Neuronal stem cell (in vitro differentiated cells): Measurements from ENCODE around the gene ARHGAP29. TPM values are rescaled to one million over a fixed set of nuclear protein-coding genes. Genes with fewer than 3 reads are reported as not detected.

ENCODE experiments used
- DNase-seq: peaks from one replicate; pipeline ENCODE4 v3.0.0-alpha.2; 2013; ENCODE audit warnings: low spot score
- H2AFZ ChIP-seq: one replicate; pipeline ENCODE4 v1.6.1; 2013; ENCODE audit warnings: mild to moderate bottlenecking, low read length, inconsistent platforms
- H2AK5ac ChIP-seq: 2 replicates; pipeline ENCODE4 v1.6.1; 2013; ENCODE audit warnings: low read depth, mild to moderate bottlenecking, inconsistent platforms, low read length, moderate library complexity, mixed read lengths
- H2BK120ac ChIP-seq: 2 replicates; pipeline ENCODE4 v1.6.1; 2013; ENCODE audit warnings: low read depth, mild to moderate bottlenecking, inconsistent platforms, low read length, moderate library complexity, mixed read lengths
- H2BK12ac ChIP-seq: one replicate; pipeline ENCODE4 v1.6.1; 2013; ENCODE audit warnings: low read length, inconsistent platforms
- H2BK15ac ChIP-seq: 2 replicates; pipeline ENCODE4 v1.6.1; 2013; ENCODE audit warnings: mild to moderate bottlenecking, low read length, inconsistent platforms, mixed read lengths
- H2BK5ac ChIP-seq: one replicate; pipeline ENCODE4 v1.6.1; 2013; ENCODE audit warnings: inconsistent platforms, mild to moderate bottlenecking, low read length, moderate library complexity
- H3K14ac ChIP-seq: one replicate; pipeline ENCODE4 v1.6.1; 2013; ENCODE audit warnings: low read length, inconsistent platforms
- H3K18ac ChIP-seq: 2 replicates; pipeline ENCODE4 v1.6.1; 2013; ENCODE audit warnings: low read length, inconsistent platforms
- H3K23ac ChIP-seq: 2 replicates; pipeline ENCODE4 v1.6.1; 2013; ENCODE audit warnings: low read depth, mild to moderate bottlenecking, mixed read lengths, low read length, inconsistent platforms; ENCODE audit not compliant: poor library complexity
- H3K27ac ChIP-seq: replicated peaks from 3 replicates; pipeline ENCODE4 v1.5.1; 2013; ENCODE audit warnings: low read length, inconsistent platforms
- H3K27me3 ChIP-seq, 3 experiments: 2 replicates each; pipeline ENCODE4 v1.6.1; 2013; ENCODE audit warnings: low read length in 3 of 3, mild to moderate bottlenecking in 2 of 3, inconsistent platforms in 1 of 3, low read depth in 1 of 3, mixed read lengths in 1 of 3, moderate library complexity in 1 of 3; ENCODE audit not compliant: control insufficient read depth in 3 of 3, insufficient read depth in 3 of 3
- H3K36me3 ChIP-seq, 2 donors: replicated peaks in 1 of 2; 2 replicates each; pipeline ENCODE4 v1.6.1; 2013; ENCODE audit warnings: low read length in 2 of 2; ENCODE audit not compliant: control insufficient read depth in 2 of 2, insufficient read depth in 2 of 2
- H3K4ac ChIP-seq: 2 replicates; pipeline ENCODE4 v1.6.1; 2013; ENCODE audit warnings: inconsistent platforms, mild to moderate bottlenecking, low read length, moderate library complexity
- H3K4me1 ChIP-seq, 2 donors: 1 replicate in 1 of 2; 2 replicates in 1 of 2; pipeline ENCODE4 v1.6.1; 2013; ENCODE audit warnings: low read length in 2 of 2, low read depth in 1 of 2; ENCODE audit not compliant: control insufficient read depth in 2 of 2, insufficient read depth in 1 of 2
- H3K4me2 ChIP-seq: one replicate; pipeline ENCODE4 v1.6.1; 2013; ENCODE audit warnings: mild to moderate bottlenecking, low read length, inconsistent platforms; ENCODE audit not compliant: insufficient read depth, poor library complexity, severe bottlenecking
- H3K4me3 ChIP-seq, 2 donors: 2 replicates each; pipeline ENCODE4 v1.5.1; 2013; ENCODE audit warnings: low read length in 2 of 2, mild to moderate bottlenecking in 2 of 2, inconsistent platforms in 1 of 2, moderate library complexity in 1 of 2
- H3K79me1 ChIP-seq: one replicate; pipeline ENCODE4 v1.6.1; 2013; ENCODE audit warnings: low read depth, mild to moderate bottlenecking, inconsistent platforms, low read length, moderate library complexity
- H3K9ac ChIP-seq: one replicate; pipeline ENCODE4 v1.6.1; 2013; ENCODE audit warnings: mild to moderate bottlenecking, low read depth, low read length, inconsistent platforms; ENCODE audit not compliant: poor library complexity
- H3K9me3 ChIP-seq, 2 donors: replicated peaks in 1 of 2; 2 replicates each; pipeline versions ENCODE3 to v1.6.1; 2013; ENCODE audit warnings: low read length in 2 of 2, mild to moderate bottlenecking in 2 of 2, inconsistent platforms in 1 of 2, low read depth in 1 of 2, mixed read lengths in 1 of 2, moderate library complexity in 1 of 2; ENCODE audit not compliant: control insufficient read depth in 2 of 2, insufficient read depth in 1 of 2
- H4K8ac ChIP-seq: one replicate; pipeline ENCODE4 v1.6.1; 2013; ENCODE audit warnings: low read depth, mild to moderate bottlenecking, inconsistent platforms, low read length, moderate library complexity
- H4K91ac ChIP-seq: one replicate; pipeline ENCODE4 v1.6.1; 2013; ENCODE audit warnings: low read length, low read depth, mild to moderate bottlenecking, inconsistent platforms; ENCODE audit not compliant: poor library complexity
- WGBS, 2 donors: extraction: QIAGEN DNeasy Blood & Tissue Kit; methylation state at CpG; one replicate each; pipeline ENCODE4 v1.1.7; 2013; ENCODE audit warnings: missing lambda C conversion rate in 2 of 2, mixed read lengths in 1 of 2; ENCODE audit not compliant: insufficient read length in 2 of 2, insufficient replicate concordance in 1 of 2; ENCODE audit errors: extremely low coverage in 2 of 2; 5-methylcytosine and 5-hydroxymethylcytosine counted together
- polyA plus RNA-seq, 2 experiments: library from polyadenylated mRNA; stranded (reverse); fragments of 200-250 nt; gene quantifications; one replicate each; pipeline ENCODE4 v1.2.3, GENCODE V29; 2013

Gene ARHGAP29, protein sequence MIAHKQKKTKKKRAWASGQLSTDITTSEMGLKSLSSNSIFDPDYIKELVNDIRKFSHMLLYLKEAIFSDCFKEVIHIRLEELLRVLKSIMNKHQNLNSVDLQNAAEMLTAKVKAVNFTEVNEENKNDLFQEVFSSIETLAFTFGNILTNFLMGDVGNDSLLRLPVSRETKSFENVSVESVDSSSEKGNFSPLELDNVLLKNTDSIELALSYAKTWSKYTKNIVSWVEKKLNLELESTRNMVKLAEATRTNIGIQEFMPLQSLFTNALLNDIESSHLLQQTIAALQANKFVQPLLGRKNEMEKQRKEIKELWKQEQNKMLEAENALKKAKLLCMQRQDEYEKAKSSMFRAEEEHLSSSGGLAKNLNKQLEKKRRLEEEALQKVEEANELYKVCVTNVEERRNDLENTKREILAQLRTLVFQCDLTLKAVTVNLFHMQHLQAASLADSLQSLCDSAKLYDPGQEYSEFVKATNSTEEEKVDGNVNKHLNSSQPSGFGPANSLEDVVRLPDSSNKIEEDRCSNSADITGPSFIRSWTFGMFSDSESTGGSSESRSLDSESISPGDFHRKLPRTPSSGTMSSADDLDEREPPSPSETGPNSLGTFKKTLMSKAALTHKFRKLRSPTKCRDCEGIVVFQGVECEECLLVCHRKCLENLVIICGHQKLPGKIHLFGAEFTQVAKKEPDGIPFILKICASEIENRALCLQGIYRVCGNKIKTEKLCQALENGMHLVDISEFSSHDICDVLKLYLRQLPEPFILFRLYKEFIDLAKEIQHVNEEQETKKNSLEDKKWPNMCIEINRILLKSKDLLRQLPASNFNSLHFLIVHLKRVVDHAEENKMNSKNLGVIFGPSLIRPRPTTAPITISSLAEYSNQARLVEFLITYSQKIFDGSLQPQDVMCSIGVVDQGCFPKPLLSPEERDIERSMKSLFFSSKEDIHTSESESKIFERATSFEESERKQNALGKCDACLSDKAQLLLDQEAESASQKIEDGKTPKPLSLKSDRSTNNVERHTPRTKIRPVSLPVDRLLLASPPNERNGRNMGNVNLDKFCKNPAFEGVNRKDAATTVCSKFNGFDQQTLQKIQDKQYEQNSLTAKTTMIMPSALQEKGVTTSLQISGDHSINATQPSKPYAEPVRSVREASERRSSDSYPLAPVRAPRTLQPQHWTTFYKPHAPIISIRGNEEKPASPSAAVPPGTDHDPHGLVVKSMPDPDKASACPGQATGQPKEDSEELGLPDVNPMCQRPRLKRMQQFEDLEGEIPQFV
- polyA plus RNA-seq (2013, experiment 1 of 2), result 21.0 TPM
- 21.2 TPM for polyA plus RNA-seq (2013, experiment 2 of 2)

GRCh38 chr1:94237291-94238226 is at the start of gene ARHGAP29:
Gene ARHGAP29, minus strand, starts transcription at chr1:94237584. Its CDS starts 5,973 bp downstream, at chr1:94231611.
- peaks cover 0 to 20% (median 20%) of the 10 kb centered on the region in 3 experiments for H3K27me3 ChIP-seq
- WGBS, 2 donors, result no CpG with 5 or more reads among the region's 88 CpGs

DNA sequence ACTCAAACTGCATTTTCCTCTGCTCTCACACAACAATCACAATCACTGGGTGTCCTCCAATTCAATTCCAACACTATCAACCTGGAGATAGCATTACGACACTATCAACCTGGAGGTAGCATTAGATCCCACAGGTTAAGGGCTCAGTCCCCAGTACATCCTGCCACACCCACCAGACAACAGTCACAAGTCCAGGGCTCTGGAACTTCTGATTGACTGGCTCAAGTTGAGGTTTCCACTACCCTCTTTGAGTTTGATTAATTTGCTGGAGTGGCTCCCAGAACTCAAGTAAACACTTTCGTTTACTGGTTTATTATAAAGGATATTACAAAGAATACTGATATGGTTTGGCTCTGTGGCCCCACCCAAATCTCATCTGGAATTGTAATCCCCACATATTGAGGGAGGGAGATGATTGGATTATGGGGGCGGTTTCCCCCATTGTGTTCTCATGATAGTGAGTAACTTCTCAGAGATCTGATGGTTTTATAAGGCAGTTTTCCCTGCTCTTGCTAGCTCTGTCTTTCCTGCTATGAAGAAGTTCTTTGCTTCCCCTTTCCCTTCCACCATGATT is 49.6 kb upstream of the ARHGAP29 start:
- no peak for DNase-seq
- Histone ChIP-seq H3K4ac (no peak overlapping the region), H3K14ac (no peak overlapping the region), H3K4me3 (no peak overlapping the region), H2BK12ac (no peak overlapping the region), H3K27ac (no peak overlapping the region), H3K36me3 (no peaks in the 10 kb centered on the region), H3K27me3 (peaks cover 0 to 5% (median 0%) of the 10 kb centered on the region in 3 experiments), H2AFZ (no peak overlapping the region), H4K91ac (no peak overlapping the region), H2BK15ac (no peak overlapping the region), H3K9ac (no peak overlapping the region), H3K9me3 (no peaks in the 10 kb centered on the region), H4K8ac (no peak overlapping the region), H3K79me1 (no peaks in the 10 kb centered on the region), H3K18ac (no peak overlapping the region), H2BK120ac (no peak overlapping the region), H3K23ac (no peak overlapping the region), H2BK5ac (no peak overlapping the region), H3K4me1 (no peaks in the 10 kb centered on the region), H3K4me2 (no peak overlapping the region), H2AK5ac (no peak overlapping the region)
- no CpG with 5 or more reads among the region's 3 CpGs for WGBS, 2 donors

More at GRCh38 chr1:94237291-94238226, at the start of gene ARHGAP29:
- Histone ChIP-seq H3K9me3 (no peaks in the 10 kb centered on the region), H3K4me1 (peaks cover 0 to 11% of the 10 kb centered on the region in 2 donors), H3K4me3 (peak within 1 kb of the TSS; percentile 85 to 94), H3K9ac (peak within 1 kb of the TSS; percentile 95), H2BK15ac (peak within 1 kb of the TSS; percentile 22), H3K18ac (peak within 1 kb of the TSS; percentile 94), H4K8ac (no peak within 1 kb of the TSS), H2BK12ac (peak within 1 kb of the TSS; percentile 11), H2AK5ac (no peak within 1 kb of the TSS), H3K23ac (peak within 1 kb of the TSS; percentile 77), H2BK120ac (no peak within 1 kb of the TSS), H3K4me2 (peak within 1 kb of the TSS; percentile 74), H3K4ac (no peak within 1 kb of the TSS), H2AFZ (peak within 1 kb of the TSS; percentile 99), H3K36me3 (no peaks in the 10 kb centered on the region), H4K91ac (no peak within 1 kb of the TSS), H2BK5ac (peak within 1 kb of the TSS; percentile 25), H3K27ac (no peak within 1 kb of the TSS), H3K14ac (peak within 1 kb of the TSS; percentile 33), H3K79me1 (no peaks in the 10 kb centered on the region)
- DNase-seq, result peak; percentile 84

GRCh38 chr1:94285031-94285654 is 47.8 kb upstream of the ARHGAP29 start:
- Histone ChIP-seq H3K79me1 (no peaks in the 10 kb centered on the region), H2AFZ (no peak overlapping the region), H2AK5ac (no peak overlapping the region), H3K4me3 (no peak overlapping the region), H3K4me1 (no peaks in the 10 kb centered on the region), H3K4ac (no peak overlapping the region), H4K91ac (no peak overlapping the region), H3K36me3 (no peaks in the 10 kb centered on the region), H3K18ac (no peak overlapping the region), H3K14ac (no peak overlapping the region), H2BK12ac (no peak overlapping the region), H2BK5ac (no peak overlapping the region), H4K8ac (no peak overlapping the region), H3K23ac (no peak overlapping the region), H2BK15ac (no peak overlapping the region), H3K27ac (no peak overlapping the region), H3K4me2 (no peak overlapping the region), H3K9me3 (no peaks in the 10 kb centered on the region), H3K27me3 (peaks cover 0 to 5% (median 0%) of the 10 kb centered on the region in 3 experiments), H2BK120ac (no peak overlapping the region), H3K9ac (no peak overlapping the region)
- no CpG with 5 or more reads among the region's 4 CpGs for WGBS, 2 donors
- no peak for DNase-seq
